ENCODE data around the gene TTC28.
A peak's percentile ranks its signal among the peaks of the same experiment; 100 is the strongest.
"Not testable (repeated sequence)": the region's sequence is repeated elsewhere in the genome, so short reads cannot be mapped to it uniquely, and the experiment has no call there.

Gene TTC28

GRCh38 chr22:28679611-28680287, at the start of gene TTC28:
TSS of gene TTC28 (minus strand) at chr22:28679840. CDS start at chr22:28679723, 117 bp downstream.
- peak within 1 kb of the TSS; percentile 83 to 97 (median 85) for H3K27ac Mint-ChIP-seq
- not testable (repeated sequence) for H3K9me3 Mint-ChIP-seq; H3K27me3 Mint-ChIP-seq (ENCODE audit: low read depth); H3K36me3 Mint-ChIP-seq (ENCODE audit: low read depth)
- peak within 1 kb of the TSS; percentile 94 for H3K4me3 Mint-ChIP-seq
- H3K4me1 Mint-ChIP-seq, result peaks cover 11% of the 10 kb centered on the region

- TF ChIP-seq, protein P1, sequence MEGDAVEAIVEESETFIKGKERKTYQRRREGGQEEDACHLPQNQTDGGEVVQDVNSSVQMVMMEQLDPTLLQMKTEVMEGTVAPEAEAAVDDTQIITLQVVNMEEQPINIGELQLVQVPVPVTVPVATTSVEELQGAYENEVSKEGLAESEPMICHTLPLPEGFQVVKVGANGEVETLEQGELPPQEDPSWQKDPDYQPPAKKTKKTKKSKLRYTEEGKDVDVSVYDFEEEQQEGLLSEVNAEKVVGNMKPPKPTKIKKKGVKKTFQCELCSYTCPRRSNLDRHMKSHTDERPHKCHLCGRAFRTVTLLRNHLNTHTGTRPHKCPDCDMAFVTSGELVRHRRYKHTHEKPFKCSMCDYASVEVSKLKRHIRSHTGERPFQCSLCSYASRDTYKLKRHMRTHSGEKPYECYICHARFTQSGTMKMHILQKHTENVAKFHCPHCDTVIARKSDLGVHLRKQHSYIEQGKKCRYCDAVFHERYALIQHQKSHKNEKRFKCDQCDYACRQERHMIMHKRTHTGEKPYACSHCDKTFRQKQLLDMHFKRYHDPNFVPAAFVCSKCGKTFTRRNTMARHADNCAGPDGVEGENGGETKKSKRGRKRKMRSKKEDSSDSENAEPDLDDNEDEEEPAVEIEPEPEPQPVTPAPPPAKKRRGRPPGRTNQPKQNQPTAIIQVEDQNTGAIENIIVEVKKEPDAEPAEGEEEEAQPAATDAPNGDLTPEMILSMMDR (IDR thresholded peaks at IDR 0.05; ENCODE audit: unreplicated experiment in 3 of 3), result no peak
- Mint-ChIP-seq H3K27me3 (ENCODE audit: low read depth) (no peaks in the 10 kb centered on the region), H3K9me3 (no peaks in the 10 kb centered on the region), H3K36me3 (ENCODE audit: low read depth) (peaks cover 24% of the 10 kb centered on the region), H3K4me3 (no peak overlapping the region), H3K4me1 (no peaks in the 10 kb centered on the region), H3K27ac (peak overlapping the region in 1 of 3 experiments; percentile 20)
Measured at GRCh38 chr22:28728621-28729313, 49.1 kb upstream of the TTC28 start.

- Mint-ChIP-seq H3K4me3 (no peak overlapping the region), H3K27me3 (ENCODE audit: low read depth) (no peaks in the 10 kb centered on the region), H3K36me3 (ENCODE audit: low read depth) (peaks cover 24% of the 10 kb centered on the region), H3K4me1 (no peaks in the 10 kb centered on the region), H3K9me3 (no peaks in the 10 kb centered on the region), H3K27ac (peak overlapping the region in 1 of 3 experiments; percentile 31)
- TF ChIP-seq, protein P1 (IDR thresholded peaks at IDR 0.05; ENCODE audit: unreplicated experiment in 3 of 3), result no peak
Measured at GRCh38 chr22:28728002-28728401, 48.4 kb upstream of the TTC28 start.

GRCh38 chr22:28718044-28718443, 38.4 kb upstream of the TTC28 start:
- H3K4me3 Mint-ChIP-seq, result no peak overlapping the region

GRCh38 chr22:28716686-28717085, 37.0 kb upstream of the TTC28 start:
- no peak overlapping the region for H3K4me3 Mint-ChIP-seq
- TF ChIP-seq, protein P1 (IDR thresholded peaks at IDR 0.05; ENCODE audit: unreplicated experiment in 3 of 3), result no peak
- H3K4me1 Mint-ChIP-seq, result peaks cover 14% of the 10 kb centered on the region
- H3K36me3 Mint-ChIP-seq (ENCODE audit: low read depth), result peaks cover 9% of the 10 kb centered on the region
- no peaks in the 10 kb centered on the region for H3K9me3 Mint-ChIP-seq
- no peaks in the 10 kb centered on the region for H3K27me3 Mint-ChIP-seq (ENCODE audit: low read depth)
- no peak overlapping the region for H3K27ac Mint-ChIP-seq

More at GRCh38 chr22:28718044-28718443, 38.4 kb upstream of the TTC28 start:
- TF ChIP-seq, protein P1 (IDR thresholded peaks at IDR 0.05; ENCODE audit: unreplicated experiment in 3 of 3), result no peak
- Mint-ChIP-seq H3K9me3 (no peaks in the 10 kb centered on the region), H3K36me3 (ENCODE audit: low read depth) (peaks cover 11% of the 10 kb centered on the region), H3K27ac (no peak overlapping the region), H3K27me3 (ENCODE audit: low read depth) (no peaks in the 10 kb centered on the region), H3K4me1 (peaks cover under 1% of the 10 kb centered on the region)

GRCh38 chr22:28715611-28716010, 36.0 kb upstream of the TTC28 start:
- Mint-ChIP-seq H3K4me3 (no peak overlapping the region), H3K27me3 (ENCODE audit: low read depth) (no peaks in the 10 kb centered on the region), H3K36me3 (ENCODE audit: low read depth) (peaks cover 12% of the 10 kb centered on the region), H3K4me1 (peaks cover 25% of the 10 kb centered on the region), H3K9me3 (no peaks in the 10 kb centered on the region), H3K27ac (no peak overlapping the region)
- TF ChIP-seq, protein P1 (IDR thresholded peaks at IDR 0.05; ENCODE audit: unreplicated experiment in 3 of 3), result no peak

Data from nephron (organoid).